Vagina (tissue), 2 donors: ENCODE results near the gene HOXB2.

Source experiments
- POLR2A ChIP-seq, 2 donors: fragments of 450-650 bp; IDR thresholded peaks; one replicate each; pipeline ENCODE4 v1.6.1; 2017; ENCODE audit warnings: antibody characterized with exemption in 2 of 2, mild to moderate bottlenecking in 2 of 2, moderate library complexity in 2 of 2
- TF ChIP-seq, protein P1 (sequence below), 3 experiments: fragments of 450-650 bp in 2 of 3; fragments of 200-600 bp in 1 of 3; sonication (generic) in 1 of 3; IDR thresholded peaks; one replicate each; pipeline ENCODE4 v1.5.1; 2017 to 2019; ENCODE audit warnings: antibody characterized with exemption in 3 of 3, mild to moderate bottlenecking in 2 of 3, moderate library complexity in 2 of 3

DNA sequence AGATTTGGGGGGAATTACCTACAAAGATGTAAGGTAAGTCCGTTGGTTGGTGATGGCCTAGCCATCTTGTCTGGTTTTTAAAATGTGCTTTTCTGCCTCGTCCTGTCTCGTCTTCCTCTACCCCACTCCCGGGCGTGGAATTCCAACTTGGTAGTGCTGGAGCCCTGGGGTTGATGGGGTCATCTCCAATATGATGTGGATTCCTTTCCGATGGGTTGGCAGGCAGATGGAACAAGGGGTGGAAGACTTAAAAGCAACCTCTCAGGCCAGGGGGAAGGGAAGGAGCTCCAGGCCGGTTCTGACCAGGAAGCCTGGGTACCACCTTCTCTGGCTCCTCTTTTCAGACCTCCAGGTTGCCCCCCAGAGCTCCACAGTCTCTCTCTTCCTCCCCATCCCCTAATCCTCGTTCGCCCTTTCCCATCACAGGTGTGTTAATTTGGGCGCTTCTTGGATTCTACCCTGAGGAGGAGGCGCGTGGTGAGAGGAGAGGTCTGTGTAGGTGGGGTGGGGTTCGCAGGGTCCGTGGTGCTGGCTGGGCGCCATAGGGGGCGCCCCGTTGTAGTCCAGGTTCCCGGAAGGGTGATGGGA is 5.1 kb upstream of the HOXB2 start:
- TF ChIP-seq, protein P1, sequence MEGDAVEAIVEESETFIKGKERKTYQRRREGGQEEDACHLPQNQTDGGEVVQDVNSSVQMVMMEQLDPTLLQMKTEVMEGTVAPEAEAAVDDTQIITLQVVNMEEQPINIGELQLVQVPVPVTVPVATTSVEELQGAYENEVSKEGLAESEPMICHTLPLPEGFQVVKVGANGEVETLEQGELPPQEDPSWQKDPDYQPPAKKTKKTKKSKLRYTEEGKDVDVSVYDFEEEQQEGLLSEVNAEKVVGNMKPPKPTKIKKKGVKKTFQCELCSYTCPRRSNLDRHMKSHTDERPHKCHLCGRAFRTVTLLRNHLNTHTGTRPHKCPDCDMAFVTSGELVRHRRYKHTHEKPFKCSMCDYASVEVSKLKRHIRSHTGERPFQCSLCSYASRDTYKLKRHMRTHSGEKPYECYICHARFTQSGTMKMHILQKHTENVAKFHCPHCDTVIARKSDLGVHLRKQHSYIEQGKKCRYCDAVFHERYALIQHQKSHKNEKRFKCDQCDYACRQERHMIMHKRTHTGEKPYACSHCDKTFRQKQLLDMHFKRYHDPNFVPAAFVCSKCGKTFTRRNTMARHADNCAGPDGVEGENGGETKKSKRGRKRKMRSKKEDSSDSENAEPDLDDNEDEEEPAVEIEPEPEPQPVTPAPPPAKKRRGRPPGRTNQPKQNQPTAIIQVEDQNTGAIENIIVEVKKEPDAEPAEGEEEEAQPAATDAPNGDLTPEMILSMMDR (IDR thresholded peaks at IDR 0.05), result no peak
- TF ChIP-seq POLR2A (IDR thresholded peaks at IDR 0.05), result no peak
